ENCODE results near the gene ALDH1L2. TPM values are rescaled to one million over a fixed set of nuclear protein-coding genes. Genes with fewer than 3 reads are reported as not detected.
A peak's percentile ranks its signal among the peaks of the same experiment; 100 is the strongest.

Gene ALDH1L2
- total and polyA plus RNA-seq, 2 experiments from 2014 or later: 6.5 to 16.2 TPM

- H3K79me2 ChIP-seq: no peaks in the 10 kb centered on the region
- no peaks in the 10 kb centered on the region for H3K27me3 ChIP-seq
- no peak overlapping the region for H2AFZ ChIP-seq
- no peaks in the 10 kb centered on the region for H3K36me3 ChIP-seq (replicated peaks; ENCODE audit: insufficient read depth, low read depth)
- H4K20me1 ChIP-seq (ENCODE audit: insufficient read depth, poor library complexity, severe bottlenecking): no peaks in the 10 kb centered on the region
- H3K4me2 ChIP-seq: no peak overlapping the region
- no peak overlapping the region for H3K4me3 ChIP-seq
- H3K9me2 ChIP-seq (replicated peaks; ENCODE audit: insufficient read depth): no peaks in the 10 kb centered on the region
- DNase-seq (ENCODE audit: low spot score): no peak
- TF ChIP-seq CTCF (IDR thresholded peaks at IDR 0.05; ENCODE audit: poor library complexity): no peak
- TF ChIP-seq EZH2phosphoT487 (IDR thresholded peaks at IDR 0.05; ENCODE audit: low read depth, severe bottlenecking, unreplicated experiment): peak; percentile 32
- H3K27ac ChIP-seq: no peak overlapping the region
- no peaks in the 10 kb centered on the region for H3K4me1 ChIP-seq (ENCODE audit: insufficient read depth)
- no peaks in the 10 kb centered on the region for H3K9me3 ChIP-seq (ENCODE audit: low read depth)
Observed at GRCh38 chr12:105001476-105001875, 82.8 kb downstream of the ALDH1L2 start.

- 66% methylated on average over 7 of the region's 7 CpGs for WGBS (ENCODE audit: low lambda C conversion rate, missing lambda C conversion rate)
- no peaks in the 10 kb centered on the region for H3K36me3 ChIP-seq (replicated peaks; ENCODE audit: insufficient read depth, low read depth)
- H3K27ac ChIP-seq: no peak overlapping the region
Observed at GRCh38 chr12:104999347-104999685, 84.9 kb downstream of the ALDH1L2 start.

GRCh38 chr12:104998423-104999346 is 85.6 kb downstream of the ALDH1L2 start:
- TF ChIP-seq EZH2 (IDR thresholded peaks at IDR 0.05; ENCODE audit: borderline replicate concordance) (no peak), CTCF (IDR thresholded peaks at IDR 0.05; ENCODE audit: poor library complexity) (no peak), EZH2phosphoT487 (IDR thresholded peaks at IDR 0.05; ENCODE audit: low read depth, severe bottlenecking, unreplicated experiment) (no peak)
- Histone ChIP-seq H4K20me1 (ENCODE audit: insufficient read depth, poor library complexity, severe bottlenecking) (no peaks in the 10 kb centered on the region), H3K27me3 (no peaks in the 10 kb centered on the region), H3K4me2 (no peak overlapping the region), H3K4me3 (no peak overlapping the region), H3K9me3 (ENCODE audit: low read depth) (no peaks in the 10 kb centered on the region), H3K79me2 (no peaks in the 10 kb centered on the region), H3K4me1 (ENCODE audit: insufficient read depth) (no peaks in the 10 kb centered on the region), H3K9me2 (replicated peaks; ENCODE audit: insufficient read depth) (no peaks in the 10 kb centered on the region), H3K36me3 (replicated peaks; ENCODE audit: insufficient read depth, low read depth) (no peaks in the 10 kb centered on the region), H3K27ac (no peak overlapping the region), H2AFZ (no peak overlapping the region)
- WGBS (ENCODE audit: low lambda C conversion rate, missing lambda C conversion rate): 94% methylated on average over 15 of the region's 15 CpGs
- no peak for DNase-seq (ENCODE audit: low spot score)

More at GRCh38 chr12:104999347-104999685, 84.9 kb downstream of the ALDH1L2 start:
- H3K9me2 ChIP-seq (replicated peaks; ENCODE audit: insufficient read depth): no peaks in the 10 kb centered on the region
- H3K79me2 ChIP-seq: no peaks in the 10 kb centered on the region
- H2AFZ ChIP-seq: no peak overlapping the region
- H4K20me1 ChIP-seq (ENCODE audit: insufficient read depth, poor library complexity, severe bottlenecking): no peaks in the 10 kb centered on the region
- TF ChIP-seq CTCF (IDR thresholded peaks at IDR 0.05; ENCODE audit: poor library complexity): no peak
- DNase-seq (ENCODE audit: low spot score): no peak
- no peak overlapping the region for H3K4me3 ChIP-seq
- H3K4me2 ChIP-seq: no peak overlapping the region
- no peaks in the 10 kb centered on the region for H3K27me3 ChIP-seq
- H3K9me3 ChIP-seq (ENCODE audit: low read depth): no peaks in the 10 kb centered on the region
- no peaks in the 10 kb centered on the region for H3K4me1 ChIP-seq (ENCODE audit: insufficient read depth)
